GM18498 (cell line): ENCODE results near the gene EPB42.
"Not testable (repeated sequence)": the region's sequence is repeated elsewhere in the genome, so short reads cannot be mapped to it uniquely, and the experiment has no call there.

Experiments used
- ATAC-seq: cut with Tn5 transposase; IDR thresholded peaks from one replicate; pipeline ENCODE4 v1.9.1; 2021; ENCODE audit warnings: mild to moderate bottlenecking, moderate library complexity; ENCODE audit not compliant: unreplicated experiment

The EPB42 gene

DNA sequence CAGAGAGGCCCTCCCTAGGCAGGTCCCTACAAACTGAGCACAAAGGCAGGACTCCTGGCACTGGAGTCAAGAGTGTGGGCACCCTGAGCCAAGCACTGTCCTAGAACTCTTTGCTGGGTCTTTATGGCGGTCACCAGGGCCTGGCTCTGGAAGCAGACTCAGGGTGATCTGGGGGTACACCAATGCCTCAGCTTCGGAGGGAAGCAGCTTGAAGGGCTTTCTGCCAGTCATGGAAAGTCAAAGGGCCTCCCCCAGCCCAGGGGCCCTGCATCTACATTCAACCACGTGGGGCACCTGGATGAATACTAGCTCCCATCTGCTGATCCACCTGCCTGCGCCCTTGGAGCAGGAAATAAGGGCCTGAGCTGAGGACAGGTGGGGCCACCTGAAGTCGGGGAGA is 7.4 kb downstream of the EPB42 start:
- ATAC-seq: no peak

DNA sequence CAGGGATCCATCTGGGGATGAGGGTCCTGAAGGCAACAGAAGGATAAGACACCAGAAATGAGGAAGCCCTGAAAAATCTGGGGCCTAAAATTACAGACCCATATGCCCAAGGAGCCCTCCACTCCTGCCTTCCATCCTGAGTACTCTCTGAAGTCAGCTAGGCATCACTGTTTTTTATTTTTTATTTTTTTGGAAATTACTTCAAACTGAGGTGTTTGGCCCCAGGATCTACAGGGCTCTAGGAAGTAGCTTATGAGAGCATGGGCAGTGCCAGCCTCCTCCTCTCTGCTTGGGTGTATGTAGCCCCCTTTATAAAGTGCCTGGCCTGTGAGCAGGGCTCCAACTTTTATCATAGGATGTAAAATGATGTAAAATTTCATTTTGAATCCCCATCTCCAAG is 7.9 kb downstream of the EPB42 start:
- no peak for ATAC-seq

DNA sequence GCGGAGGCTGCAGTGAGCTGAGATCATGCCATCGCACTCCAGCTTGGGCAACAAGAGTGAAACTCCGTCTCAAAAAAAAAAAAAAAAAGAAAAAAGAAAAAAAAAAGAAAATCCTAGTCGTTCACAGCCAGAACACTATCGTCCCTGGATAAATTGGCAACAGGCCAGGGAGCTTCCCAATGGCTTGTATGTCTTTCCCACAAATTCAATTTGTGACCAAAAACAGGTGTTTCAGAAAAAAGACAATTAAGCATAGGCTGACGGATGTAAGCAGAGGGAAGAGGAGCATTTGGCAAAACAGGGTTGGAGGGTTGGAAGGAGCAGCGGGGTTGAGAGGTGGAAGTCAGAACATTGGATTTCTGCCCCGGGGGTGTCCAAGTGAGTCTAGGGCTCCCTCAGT is 8.5 kb downstream of the EPB42 start:
- no peak for ATAC-seq

DNA sequence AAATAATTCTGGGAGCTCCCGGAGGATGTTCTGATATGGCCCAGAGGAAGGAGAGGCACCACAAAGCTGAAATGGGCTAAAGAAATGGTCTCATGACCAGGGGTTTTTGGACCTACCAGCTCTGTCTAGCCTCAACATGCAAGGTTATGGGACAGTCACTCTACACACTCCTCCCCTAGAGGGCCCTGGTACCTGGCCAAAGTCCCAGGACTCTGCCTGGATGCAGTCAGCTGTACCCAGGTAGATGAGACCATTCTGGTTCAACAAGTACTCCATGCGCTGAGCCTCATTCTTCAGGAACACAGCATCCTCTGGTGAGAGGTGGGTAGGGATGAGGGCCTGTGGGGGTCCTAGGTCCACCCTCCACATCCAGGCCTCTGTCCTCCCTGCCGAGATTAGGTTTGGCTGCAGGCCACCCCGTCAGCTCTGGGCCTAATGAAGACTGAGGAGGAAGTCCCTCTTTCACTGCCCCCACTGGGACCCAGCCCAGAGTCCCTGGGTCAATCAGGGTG is 9.5 kb downstream of the EPB42 start:
- no peak for ATAC-seq

DNA sequence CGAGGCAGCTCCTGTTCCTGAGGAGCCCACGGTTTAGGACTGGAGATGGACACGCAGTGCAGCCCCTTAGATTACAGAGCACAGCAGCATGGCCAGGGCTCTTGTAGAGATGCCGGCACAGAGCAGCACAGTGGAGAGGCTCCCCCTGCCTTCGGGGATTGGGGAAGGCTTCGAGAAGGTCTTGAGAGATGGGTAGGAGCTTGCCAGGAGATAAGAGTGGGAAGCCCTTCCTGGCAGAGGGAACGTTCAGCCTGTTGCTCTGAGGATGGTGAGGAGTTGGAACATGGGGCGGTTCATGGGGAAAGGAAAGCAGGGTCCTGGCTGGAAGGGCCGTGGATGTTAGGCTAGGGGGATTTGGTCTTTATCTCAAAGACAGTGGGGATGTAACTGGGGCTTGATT is 10.0 kb downstream of the EPB42 start:
- ATAC-seq: no peak

DNA sequence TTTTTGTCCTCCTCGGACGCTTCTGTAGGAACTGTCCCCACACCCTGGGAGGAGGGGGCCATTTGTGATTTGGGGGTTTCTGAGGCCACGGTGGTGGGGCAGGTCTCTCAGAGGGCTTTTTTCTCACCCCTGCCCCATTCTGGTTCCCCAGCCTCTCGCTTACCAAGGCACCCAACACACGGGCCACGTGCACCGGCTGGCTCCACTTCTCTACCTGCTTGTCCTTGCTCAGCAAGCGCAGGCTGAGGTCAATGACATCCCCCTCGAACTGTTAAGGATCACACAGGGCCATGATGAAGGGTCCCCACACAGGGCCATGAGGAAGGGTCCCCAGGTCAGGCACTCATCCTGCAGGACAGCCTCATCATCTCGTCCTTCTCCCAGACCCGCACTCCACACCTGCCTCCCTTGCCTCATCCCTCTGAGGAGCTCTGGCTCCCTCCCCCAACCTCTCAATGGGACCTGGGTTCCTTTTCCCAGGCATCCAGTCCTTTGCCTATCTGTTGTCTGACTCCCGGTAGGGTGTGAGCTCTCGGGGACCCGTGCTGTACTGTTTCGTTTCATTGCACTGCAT is 10.6 kb downstream of the EPB42 start:
- ATAC-seq: no peak

DNA sequence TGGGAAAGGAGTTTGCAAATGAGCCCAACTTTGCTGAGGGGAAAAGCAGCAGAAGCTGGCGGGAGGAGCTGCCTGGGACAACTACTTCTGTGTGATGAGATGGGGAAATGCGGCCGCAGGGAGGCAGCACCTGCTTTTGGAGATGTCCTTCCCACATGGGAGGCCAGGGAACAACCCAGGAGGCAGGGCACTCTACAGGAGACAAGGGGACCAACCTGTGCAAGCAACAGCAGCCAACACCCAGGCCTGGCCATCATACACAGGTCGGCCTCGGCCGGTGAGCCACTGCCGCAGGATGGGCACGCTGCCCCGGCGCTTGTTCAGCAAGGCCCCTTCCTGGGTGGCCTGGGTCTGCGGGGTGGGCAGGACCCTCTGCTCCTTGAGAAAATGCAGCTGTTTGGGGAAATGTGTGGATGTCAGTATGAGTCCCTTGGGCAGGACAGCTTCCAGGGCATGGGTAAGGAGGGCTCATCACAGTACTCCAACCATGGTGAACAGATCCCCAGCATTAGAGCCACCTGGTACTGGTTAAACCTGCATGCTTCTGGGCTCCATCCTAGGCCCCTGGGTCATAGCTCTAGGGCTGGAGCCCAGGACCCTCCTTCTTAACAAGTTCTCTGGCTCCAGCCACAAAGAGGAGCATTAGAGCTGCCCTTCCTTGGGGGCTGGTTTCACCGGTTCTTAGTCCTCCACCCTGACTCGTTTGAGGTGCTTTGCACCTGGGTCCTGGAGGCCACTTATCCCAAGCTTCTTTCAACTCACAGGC is 11.6 kb downstream of the EPB42 start:
- ATAC-seq: no peak

DNA sequence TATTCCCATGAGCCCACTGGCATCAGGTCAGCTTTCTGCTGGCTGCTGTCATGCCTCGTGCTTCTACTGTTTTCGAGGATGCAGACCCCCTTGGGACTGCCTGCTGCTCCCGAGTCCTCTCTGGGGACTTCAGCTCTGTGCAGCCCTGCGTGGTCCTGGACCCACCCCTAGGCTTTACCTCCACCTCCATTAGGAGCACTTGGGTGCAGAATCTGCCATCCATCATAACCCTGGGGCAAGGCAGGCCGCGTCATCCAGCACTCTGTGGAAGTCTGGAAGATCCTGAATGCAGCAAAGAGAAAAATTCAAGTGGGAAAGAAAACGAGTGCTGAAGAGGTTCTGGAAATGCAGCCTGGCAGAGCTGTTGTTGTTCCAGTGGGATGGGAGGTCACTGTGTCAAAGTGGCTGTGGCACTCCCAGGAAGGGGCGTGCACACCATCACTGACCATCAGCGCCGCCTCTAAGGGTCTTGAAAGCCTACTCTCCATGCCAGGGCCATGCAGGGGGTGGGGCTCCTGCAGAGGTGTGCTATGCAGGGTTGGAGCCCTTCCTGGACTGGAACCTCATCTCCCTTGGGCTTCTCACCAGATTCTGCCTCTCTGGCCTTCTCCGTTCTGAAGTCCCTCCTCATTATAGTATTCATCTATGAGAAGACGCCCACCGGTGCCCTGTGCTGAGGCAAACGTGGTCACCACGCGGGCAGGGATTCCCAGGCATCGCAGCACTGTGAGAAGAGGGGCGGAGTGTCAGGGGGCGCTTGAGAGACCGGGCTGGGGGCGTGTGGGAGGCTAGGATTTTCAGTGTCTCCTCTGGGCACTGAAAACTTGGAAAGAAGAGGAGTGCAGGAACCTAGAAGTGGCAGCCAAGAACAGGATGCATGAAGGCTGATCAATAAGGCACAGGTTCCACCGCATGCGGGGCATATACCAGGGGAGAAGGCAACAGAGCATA is 12.5 kb downstream of the EPB42 start:
- no peak for ATAC-seq

DNA sequence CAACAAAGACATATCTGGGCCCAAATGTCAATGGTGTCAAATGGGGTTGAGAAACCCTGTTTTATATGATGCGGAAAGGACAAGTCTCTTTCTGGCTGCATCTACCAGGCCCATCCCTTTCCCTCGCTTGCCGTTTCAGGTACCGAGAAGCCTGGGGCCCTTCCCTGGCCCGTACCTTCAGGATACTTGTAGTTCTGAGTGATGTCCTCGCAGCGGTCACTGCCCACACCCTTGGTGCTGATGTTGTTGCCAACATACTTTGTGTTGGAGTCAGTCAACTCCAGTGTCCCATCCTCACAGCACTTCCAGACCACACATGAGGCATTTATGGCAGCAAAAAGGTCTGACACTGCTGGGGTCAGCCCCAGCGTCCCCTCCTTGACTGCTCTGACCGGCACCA is 13.8 kb downstream of the EPB42 start:
- ATAC-seq: no peak

DNA sequence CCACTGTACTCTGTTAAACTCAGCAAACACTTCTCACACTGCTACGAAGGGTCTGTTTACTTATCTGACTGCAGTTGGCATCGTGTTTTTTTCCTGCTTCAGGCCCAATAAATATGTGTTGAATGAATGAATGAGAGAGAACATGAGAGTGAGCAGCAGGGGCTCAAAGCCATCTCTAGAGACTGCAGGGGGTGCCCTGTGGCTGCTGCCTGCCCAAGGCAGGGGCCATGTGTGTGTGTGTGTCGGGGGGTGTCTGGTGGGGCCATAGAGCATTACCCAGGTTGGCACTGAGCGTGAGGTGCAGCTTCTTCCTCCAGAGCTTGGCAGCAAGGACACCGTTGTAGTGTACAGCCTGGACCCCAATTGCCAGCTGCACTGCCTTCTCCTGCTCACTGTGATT is 14.8 kb downstream of the EPB42 start:
- no peak for ATAC-seq

DNA sequence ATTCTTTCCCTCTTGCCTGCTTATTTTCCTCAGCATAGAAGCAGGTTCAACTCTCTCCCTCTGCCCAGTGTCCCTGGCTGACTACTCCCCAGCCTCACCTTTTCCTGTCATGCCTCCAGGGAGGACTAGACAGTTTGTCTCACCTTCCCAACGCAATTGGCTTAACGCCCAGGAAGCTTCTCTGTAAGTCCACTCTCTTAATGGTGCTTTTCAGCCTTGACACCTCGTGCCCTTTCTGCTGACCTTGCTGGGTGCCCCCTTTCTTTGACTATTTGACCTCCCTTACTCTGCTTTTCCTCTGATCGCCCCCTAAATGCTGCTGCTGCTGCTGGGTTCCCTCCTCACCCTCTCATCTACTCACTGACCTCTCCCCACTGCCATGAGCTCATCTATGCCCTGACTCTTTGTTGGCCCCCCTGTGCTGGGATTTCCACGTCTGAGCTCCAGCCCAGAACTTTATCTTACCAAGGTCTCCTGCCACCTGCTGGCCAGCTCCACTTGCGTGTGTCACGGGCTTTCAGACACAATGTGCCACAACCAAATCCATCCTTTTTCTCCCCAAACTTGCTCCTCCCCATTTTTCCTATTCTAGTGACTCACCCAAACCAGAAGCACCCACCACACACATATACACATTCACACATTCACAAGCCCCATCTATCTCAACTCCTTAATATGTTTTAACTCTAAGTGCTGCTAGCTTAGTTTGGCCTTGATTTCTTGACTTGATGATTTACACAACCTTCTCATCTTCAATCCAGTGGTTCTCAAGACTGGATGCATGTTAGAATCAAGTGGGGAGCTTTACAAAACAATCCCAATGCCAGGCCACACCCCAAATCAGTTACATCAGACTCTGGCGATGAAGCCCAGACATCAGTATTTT is 16.6 kb downstream of the EPB42 start:
- no peak for ATAC-seq

DNA sequence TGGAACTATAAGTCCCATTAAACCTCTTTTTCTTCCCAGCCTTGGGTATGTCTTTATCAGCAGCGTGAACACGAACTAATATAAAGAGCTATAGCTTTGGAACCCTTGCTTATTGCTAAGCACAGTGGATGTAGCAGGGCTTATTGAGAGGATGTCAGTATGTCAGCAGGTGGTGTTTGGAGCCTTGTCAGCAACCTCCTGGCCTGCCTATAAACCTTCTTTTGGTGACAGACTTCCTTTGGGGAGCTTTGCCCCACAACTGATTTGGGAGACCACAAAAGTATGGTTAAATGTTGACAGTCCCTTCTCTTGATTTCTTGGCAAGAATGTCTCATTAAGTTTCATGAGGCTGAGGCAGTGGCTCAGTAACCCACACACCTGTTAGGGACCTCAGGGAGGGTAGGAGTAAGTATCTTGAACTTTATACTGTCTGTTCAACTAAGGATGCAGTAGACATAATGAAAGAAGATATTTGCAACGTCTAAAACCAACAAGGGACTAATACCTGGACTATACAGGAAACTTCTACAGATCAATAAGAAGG is 20.8 kb downstream of the EPB42 start:
- no peak for ATAC-seq

DNA sequence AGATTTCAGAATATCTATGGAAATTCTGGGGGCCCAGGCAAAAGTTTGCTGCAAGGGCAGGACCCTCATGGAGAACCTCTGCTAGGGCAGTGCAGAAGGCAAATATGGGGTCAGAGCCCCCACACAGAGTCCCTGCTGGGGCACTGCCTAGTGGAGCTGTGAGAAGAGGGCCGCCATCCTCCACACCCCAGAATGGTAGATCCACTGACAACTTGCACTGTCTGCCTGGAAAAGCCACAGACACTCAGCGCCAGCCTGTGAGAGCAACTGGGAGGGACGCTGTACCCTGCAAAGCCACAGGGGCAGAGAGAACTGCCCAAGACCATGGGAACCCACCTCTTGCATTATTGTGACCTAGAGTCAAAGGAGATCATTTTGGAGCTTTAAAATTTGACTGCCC is 21.8 kb downstream of the EPB42 start:
- ATAC-seq: no peak

DNA sequence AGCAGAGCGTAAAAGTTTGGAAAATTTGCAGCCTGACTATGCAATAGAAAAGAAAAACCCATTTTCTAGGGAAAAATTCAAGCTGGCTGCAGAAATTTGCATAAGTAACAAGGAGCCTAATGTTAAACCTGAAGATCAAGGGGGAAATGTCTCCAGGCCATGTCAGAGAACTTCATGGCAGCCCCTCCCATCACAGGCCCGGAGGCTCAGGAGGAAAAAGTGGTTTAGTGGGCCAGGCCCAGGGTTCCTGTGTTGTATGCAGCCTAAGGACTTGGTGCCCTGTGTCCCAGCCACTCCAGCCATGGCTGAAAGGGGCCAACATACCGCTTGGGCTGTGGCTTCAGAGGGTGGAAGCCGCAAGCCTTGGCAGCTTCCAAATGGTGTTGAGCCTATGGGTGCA is 22.3 kb downstream of the EPB42 start:
- ATAC-seq: not testable (repeated sequence)

DNA sequence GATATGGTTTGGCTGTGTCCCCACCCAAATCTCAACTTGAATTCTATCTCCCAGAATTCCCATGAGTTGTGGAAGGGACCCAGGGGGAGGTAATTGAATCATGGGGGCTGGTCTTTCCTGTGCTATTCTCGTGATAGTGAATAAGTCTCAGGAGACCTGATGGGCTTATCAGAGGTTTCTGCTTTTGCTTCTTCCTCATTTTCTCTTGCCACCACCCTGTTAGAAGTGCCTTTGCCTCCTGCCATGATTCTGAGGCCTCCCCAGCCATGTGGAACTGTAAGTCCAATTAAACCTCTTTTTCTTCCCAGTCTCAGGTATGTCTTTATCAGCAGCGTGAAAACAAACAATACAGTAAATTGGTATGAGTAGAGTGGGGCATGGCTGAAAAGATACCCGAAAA is 23.0 kb downstream of the EPB42 start:
- not testable (repeated sequence) for ATAC-seq

DNA sequence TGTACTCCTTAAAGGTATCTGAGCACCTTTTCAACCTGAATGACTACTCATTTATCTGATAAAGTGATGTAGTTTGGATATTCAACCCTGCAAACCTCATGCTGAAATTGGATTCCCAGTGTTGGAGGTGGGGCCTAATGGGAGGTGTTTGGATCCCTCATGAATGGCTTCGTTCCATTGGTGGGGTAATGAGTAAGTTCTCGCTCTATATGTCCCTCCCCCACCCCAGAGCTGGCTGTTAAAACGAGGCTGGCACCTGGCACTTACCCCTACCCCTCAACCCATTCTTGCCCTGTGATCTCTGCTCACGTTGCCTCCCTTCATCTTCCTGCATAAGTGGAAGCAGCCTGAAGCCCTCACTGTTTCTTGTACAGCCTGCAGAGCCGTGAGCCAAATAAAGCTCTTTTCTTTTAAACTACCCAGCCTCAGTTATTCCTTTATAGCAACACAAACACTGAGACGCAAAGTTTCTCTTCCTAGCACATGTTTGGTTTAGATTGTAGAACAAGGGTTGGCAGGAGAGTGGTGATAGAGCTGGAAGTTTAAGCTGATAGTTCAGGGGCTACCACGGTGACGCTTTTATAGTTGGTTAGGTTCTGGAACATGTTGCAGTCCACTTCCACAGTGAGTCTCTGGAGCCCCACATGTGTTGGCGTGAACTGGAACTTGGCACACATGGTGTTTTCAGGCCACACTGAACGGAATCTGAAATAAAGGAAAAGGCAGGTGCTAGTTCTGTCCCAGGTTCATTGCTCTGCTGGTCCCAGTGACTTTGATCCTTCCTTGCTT is 23.9 kb downstream of the EPB42 start:
- no peak for ATAC-seq

DNA sequence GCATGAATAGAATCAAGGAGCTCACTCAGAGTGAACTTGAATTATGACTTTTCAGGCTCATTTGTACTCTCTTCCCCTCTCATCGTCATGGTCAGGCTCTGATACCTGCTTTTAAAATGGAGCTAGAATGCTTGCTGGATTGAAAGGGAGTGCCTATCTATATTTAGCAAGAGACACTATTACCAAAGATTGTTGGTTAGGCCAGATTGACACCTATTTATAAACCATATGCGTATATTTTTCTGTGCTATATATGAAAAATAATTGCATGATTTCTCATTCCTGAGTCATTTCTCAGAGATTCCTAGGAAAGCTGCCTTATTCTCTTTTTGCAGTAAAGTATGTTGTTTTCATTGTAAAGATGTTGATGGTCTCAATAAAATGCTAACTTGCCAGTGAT is 26.0 kb downstream of the EPB42 start:
- ATAC-seq: no peak

DNA sequence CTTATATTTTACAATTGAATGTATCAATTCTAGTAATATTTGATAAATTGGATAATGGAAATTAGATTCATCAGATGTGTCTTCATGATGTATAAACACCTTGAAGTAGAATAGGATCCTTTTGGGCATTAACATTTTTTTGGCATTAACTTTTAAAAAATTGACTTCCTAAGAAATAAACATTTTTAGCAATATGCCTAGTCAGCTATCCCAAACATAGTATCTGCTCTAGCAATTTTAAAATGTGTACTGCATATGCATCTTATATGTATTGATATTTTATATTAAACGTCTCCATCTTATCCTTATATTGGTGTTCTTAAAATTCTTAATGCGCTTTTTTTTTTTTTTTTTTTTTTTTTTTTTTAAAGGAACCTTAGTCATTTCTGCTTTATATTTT is 27.1 kb downstream of the EPB42 start:
- no peak for ATAC-seq

DNA sequence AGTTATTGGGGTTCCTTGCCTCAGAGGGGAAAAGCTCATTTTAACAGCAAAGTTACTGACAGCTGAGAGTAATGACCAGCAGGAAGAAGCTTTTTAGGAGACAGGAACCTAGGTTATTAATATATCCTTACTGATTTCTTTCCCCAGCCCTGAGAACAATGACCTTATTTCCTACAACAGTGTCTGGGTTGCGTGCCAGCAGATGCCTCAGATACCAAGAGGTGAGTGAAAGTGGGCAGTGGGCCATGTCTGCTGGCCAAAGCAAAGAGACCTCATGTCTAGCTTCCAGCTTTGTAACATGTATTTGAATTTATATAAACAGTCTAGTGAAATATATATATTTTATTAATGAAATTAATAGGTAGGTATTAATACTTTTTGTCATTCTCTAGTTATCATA is 30.6 kb downstream of the EPB42 start:
- ATAC-seq: no peak

DNA sequence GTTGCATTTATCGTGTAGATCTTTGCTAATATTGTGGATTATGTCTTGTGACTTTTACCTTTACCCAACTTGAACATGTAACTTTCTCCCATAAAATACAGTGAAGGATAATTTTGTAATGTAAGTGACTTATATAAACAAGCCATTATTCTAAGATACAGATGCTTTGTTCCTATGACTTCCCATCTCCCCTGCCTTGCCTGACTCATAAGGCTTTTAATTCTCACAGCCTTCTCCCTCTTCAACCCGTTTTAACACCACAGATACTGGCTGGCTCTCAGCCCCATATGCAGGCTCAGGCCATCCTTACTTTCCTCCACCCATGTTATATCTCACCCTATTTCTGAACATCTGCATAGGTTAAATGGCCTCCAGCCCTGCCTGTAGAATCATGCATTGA is 31.5 kb downstream of the EPB42 start:
- no peak for ATAC-seq
